ENCODE data around the gene SLC4A8. TPM values are rescaled to one million over a fixed set of nuclear protein-coding genes. Genes with fewer than 3 reads are reported as not detected.

SLC4A8 gene
- total and polyA plus RNA-seq, 2 donors (not counting 3 experiments of a cell fraction or from before 2014, with no cell fraction given): 4.7 to 9.7 TPM

- H2AFZ ChIP-seq (ENCODE audit: low read depth, low read length): no peak overlapping the region
- TF ChIP-seq MAX (IDR thresholded peaks at IDR 0.05; ENCODE audit: insufficient read depth, insufficient read length) (no peak), POLR2A (IDR thresholded peaks at IDR 0.05; ENCODE audit: low read depth, low read length) (no peak), EZH2 (IDR thresholded peaks at IDR 0.05; ENCODE audit: borderline replicate concordance, low read depth, low read length, severe bottlenecking) (no peak), GATA2 (IDR thresholded peaks at IDR 0.05; ENCODE audit: insufficient read depth, insufficient read length, low read depth, low read length) (no peak), FOS (IDR thresholded peaks at IDR 0.05; ENCODE audit: borderline replicate concordance, insufficient read depth, low read length) (no peak), CTCF (IDR thresholded peaks at IDR 0.05; ENCODE audit: extremely low read depth in 1 of 2, insufficient read depth in 1 of 2, low read depth in 1 of 2, low read length in 2 of 2) (no peak), MYC (IDR thresholded peaks at IDR 0.05; ENCODE audit: low read depth, low read length) (no peak), JUN (IDR thresholded peaks at IDR 0.05; ENCODE audit: borderline replicate concordance, insufficient read depth, insufficient read length, low read depth) (no peak)
- H3K4me3 ChIP-seq (replicated peaks in 1 of 3; ENCODE audit: insufficient read depth in 1 of 3, low read depth in 1 of 3, low read length in 3 of 3): no peak overlapping the region
- intact Hi-C loops (cut with micrococcal nuclease) (no loop called here), dilution Hi-C loops (cut with MboI; ENCODE audit: extremely low pct_ligation_motif_present, low sequenced_read_pairs) (no loop called here)
- no peak for FAIRE-seq
- H3K4me1 ChIP-seq (ENCODE audit: control insufficient read depth, extremely low read depth, insufficient read depth, low read length): no peaks in the 10 kb centered on the region
- H3K9ac ChIP-seq (replicated peaks; ENCODE audit: extremely low read depth, insufficient read depth, low read length): no peak overlapping the region
- no peaks in the 10 kb centered on the region for H3K9me3 ChIP-seq (replicated peaks; ENCODE audit: control insufficient read depth, insufficient read depth, low read length)
- peaks cover 2 to 3% of the 10 kb centered on the region in 2 experiments for H3K27me3 ChIP-seq (ENCODE audit: control insufficient read depth in 2 of 2, insufficient read depth in 2 of 2, low read length in 2 of 2)
- ChIA-PET CTCF (interaction anchor here (0.7 to 2.3 kb wide), 6 partner anchors 8 to 295 kb away, joined by 3 to 11 read pairs (median 4); no protein-coding TSS in a partner anchor), POLR2A (no interaction called here)
- no peak overlapping the region for H3K27ac ChIP-seq (ENCODE audit: insufficient read depth, low read depth, low read length)
- H3K4me2 ChIP-seq (ENCODE audit: insufficient read depth, low read length): no peak overlapping the region
- BruUV-seq (replicated peaks): no TSS peak
- H3K79me2 ChIP-seq (ENCODE audit: control insufficient read depth, insufficient read depth, low read length): no peaks in the 10 kb centered on the region
- no peaks in the 10 kb centered on the region for H4K20me1 ChIP-seq (replicated peaks; ENCODE audit: control insufficient read depth, extremely low read depth, insufficient read depth, low read length)
- no peaks in the 10 kb centered on the region for H3K9me1 ChIP-seq (replicated peaks; ENCODE audit: control insufficient read depth, extremely low read depth, insufficient read depth, low read length)
- DNase-seq (ENCODE audit: low read depth, low spot score): no peak
- H3K36me3 ChIP-seq (ENCODE audit: control insufficient read depth in 2 of 2, extremely low read depth in 1 of 2, insufficient read depth in 2 of 2, low read length in 2 of 2): no peaks in the 10 kb centered on the region
Measured at GRCh38 chr12:51528852-51529650, 104.4 kb downstream of the SLC4A8 start.
